ENCODE data around the gene SMIM36.
"Not testable (repeated sequence)": the region's sequence is repeated elsewhere in the genome, so short reads cannot be mapped to it uniquely, and the experiment has no call there.

Gene SMIM36

DNA sequence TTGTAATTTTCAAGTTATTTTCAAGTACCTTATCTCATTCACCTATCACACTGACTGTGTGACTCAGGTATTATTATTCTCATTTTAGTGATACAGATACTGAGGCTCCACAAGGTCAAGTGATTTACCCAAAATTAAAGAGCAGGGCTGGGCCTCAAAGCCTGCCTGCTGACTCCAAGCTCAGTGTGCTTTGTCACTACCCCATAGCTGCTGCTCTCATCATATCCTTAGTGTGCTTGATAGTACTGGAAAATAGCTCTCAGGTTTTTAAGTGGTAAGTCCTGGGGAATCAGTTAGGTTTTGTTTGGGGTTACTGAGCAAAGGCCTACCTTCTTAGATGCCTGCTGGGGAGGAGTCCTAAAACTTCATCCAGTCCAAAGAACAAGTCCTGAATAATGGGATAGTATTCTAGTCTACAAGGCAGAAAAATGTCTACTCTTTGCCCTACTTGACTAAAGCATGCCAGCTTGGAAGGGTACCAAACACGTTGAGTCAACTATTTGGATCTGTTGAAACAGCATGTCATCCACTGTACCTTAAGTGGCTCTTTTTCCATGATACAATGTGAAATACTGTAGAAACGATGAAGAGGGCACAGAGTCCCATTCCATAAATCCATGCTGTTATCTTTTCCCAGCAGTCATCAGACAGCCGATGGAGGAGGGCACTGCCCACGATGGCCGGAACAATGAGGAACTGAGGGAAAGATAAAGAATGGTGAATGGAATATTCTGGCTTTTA is 100.4 kb downstream of the SMIM36 start:
- no peak for DNase-seq

DNA sequence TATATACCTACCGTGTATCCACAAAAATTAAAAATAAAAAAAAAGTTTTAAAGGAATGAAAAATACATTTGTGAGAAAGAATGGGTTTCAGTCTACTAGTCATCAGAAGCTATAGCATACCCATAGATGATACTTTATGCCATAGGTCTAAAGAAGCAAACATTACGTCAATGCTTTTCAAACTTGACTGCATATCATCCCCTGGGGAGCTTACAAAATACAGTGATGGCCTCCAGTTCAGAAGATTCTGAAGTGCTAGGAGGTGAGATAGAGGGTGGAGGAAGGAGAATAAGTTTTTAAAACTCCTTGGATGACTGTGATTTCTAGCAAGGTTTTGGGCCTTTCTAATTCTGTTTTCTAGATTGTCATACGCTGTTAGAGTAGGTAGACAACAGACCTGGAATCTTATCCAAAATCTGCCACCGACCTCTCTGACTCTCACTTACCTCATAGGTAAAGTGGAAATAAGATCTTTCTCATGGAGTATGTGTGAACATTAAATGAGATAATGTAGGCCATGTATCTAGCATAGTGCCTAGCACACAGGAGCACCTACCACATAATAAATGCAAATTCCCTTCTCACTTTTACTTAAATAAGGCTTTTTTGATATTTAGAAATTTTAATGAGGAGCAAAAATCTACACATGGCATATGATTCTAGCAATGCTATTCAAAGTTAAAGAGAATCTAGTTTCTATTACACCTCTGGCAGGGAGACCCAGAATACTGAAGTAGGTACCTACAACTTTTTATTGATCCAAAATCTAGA is 102.0 kb downstream of the SMIM36 start:
- DNase-seq: no peak

DNA sequence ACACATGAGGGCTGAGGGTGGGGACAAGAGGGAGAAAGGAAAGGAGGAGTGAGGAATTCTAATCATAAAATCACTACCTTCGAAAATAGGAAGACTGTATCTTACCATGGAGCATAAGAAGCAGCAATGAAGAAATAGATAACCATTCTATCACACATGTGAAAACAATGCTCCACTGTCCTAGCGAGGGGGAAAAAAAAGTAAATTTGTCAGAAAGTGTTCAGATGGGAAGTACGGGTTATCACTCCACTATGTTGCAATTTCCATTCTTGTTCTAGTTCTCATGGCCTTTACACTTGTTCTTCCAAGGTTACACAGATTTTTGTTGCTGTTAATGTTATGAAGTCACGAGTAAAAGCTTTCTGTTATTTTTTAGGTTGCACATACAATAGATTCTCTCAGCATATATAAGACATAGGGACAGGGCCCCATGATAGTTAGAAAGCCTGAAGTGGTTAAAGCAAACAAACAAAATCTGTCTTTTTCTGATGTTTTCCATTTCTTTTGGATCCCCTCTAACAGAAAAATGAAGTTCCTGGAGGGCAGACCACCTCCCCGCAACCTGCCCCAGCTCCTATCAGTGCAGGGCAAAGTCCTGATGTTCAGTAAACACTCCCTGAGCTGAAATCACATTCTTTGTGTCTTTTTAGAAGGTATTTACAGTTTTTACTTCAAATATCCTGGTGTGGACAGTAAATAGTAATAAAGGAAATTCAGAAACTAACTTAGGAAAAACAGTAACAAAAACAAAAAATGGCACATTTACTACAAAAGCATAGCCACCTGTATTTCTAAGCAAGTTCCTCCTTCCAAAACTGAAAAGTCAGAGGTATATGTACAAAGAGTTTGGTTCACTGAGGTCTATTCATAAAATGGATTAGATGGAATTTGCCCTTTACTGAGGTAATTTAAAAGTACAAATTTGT is 103.3 kb downstream of the SMIM36 start:
- DNase-seq: no peak

DNA sequence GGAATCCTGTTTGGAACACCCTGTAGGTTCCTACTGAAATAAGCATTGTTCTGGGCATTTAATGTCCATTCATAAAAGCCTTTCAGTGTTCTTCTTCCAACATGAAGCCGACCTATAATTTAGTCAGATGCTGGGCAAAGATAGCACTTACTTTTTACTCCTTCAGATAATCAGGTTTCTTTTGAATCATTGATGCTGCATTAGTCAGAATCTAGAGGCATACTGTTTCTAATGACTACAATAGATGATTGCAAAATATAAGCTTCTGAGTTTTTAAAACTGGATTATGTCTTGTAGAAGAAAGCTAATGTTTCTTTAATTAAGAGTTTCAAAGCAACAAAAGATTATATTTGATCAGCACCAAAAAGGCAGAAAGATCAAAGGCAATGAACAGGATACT is 105.7 kb downstream of the SMIM36 start:
- DNase-seq: no peak

DNA sequence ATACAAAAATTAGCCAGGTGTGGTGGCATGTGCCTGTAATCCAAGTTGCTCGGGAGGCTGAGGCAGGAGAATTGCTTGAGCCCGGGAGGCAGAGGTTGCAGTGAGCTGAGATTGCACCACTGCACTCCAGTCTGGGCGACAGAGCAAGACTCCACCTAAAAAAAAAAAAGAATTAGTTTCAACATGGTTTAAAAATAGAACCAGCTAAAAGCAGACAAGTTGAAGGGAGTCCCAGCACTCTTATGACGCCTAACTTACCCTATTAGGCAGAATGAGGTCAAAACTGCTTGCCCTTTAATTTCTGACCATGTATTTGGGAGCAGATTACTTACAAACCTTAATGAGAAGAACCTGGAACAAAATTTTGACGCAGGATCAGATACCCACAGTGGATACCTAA is 107.1 kb downstream of the SMIM36 start:
- DNase-seq: not testable (repeated sequence)

DNA sequence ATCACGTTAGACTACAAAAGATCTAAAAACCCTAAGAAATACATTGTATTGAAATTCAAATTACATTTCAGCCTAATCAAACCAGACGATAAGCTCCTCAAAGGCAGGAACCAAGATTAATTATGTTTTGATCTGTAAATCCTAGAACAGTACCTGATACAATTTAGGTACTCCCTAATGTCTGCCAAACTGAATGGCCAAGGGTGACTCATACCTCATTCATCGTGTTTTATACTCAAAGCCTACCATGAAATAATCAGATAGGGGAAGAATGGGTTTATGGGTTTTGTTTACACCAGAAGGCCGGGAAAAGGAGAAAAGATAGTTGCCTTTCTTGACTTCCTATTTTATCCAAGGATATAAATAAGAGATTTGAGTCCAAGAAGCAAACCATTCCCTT is 108.9 kb downstream of the SMIM36 start:
- no peak for DNase-seq
